ENCODE results near the gene TMED7.

DNA sequence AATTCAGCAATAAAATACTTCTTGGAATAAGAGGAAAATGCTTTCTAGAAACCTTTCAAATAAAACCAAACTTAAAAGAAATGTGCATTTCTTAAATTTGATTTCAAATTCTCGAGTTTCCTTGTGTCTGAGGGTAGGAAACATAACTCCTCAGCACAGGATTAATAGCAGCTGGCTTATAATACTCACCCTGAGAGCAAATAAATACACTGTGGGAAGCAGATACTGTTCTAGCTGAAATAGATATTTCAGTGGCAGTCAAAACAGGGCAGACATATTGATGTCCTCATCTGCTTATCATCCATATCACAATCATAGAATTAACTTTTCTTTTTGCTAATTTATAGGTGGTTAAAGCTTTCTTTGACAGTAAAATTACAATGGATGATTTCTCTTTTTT, 57.2 kb downstream of the TMED7 start:
- TF ChIP-seq RELA (CRISPR knock-in tag; IDR thresholded peaks at IDR 0.05; ENCODE audit: borderline replicate concordance) (no peak), HMGXB4 (CRISPR knock-in tag; IDR thresholded peaks at IDR 0.05) (no peak), NFYB (CRISPR knock-in tag; conservative IDR thresholded peaks at IDR 0.05; ENCODE audit: low read depth) (no peak), CREB1 (CRISPR knock-in tag; IDR thresholded peaks at IDR 0.05) (no peak), CTCF (IDR thresholded peaks at IDR 0.05) (no peak), KAT7 (CRISPR knock-in tag; IDR thresholded peaks at IDR 0.05; ENCODE audit: borderline replicate concordance) (no peak)
- TF ChIP-seq, protein P1, sequence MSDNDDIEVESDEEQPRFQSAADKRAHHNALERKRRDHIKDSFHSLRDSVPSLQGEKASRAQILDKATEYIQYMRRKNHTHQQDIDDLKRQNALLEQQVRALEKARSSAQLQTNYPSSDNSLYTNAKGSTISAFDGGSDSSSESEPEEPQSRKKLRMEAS (CRISPR knock-in tag; IDR thresholded peaks at IDR 0.05): no peak
- TF ChIP-seq, protein P2, sequence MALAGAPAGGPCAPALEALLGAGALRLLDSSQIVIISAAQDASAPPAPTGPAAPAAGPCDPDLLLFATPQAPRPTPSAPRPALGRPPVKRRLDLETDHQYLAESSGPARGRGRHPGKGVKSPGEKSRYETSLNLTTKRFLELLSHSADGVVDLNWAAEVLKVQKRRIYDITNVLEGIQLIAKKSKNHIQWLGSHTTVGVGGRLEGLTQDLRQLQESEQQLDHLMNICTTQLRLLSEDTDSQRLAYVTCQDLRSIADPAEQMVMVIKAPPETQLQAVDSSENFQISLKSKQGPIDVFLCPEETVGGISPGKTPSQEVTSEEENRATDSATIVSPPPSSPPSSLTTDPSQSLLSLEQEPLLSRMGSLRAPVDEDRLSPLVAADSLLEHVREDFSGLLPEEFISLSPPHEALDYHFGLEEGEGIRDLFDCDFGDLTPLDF (CRISPR knock-in tag; IDR thresholded peaks at IDR 0.05): no peak
